Mucosa of gallbladder (tissue), 1 donor: ENCODE measurements around the gene IVD. TPM values are rescaled to one million over a fixed set of nuclear protein-coding genes. Genes with fewer than 3 reads are reported as not detected.

ENCODE experiments used
- DNase-seq: peaks from one replicate; pipeline ENCODE4 v3.0.0-alpha.2; 2020; ENCODE audit warnings: low spot score
- total RNA-seq: library from RNA; stranded (reverse); gene quantifications from one replicate; pipeline ENCODE4 v1.2.1, GENCODE V29; 2021
- donor health status: DM: no; HTN: no; CAD: no.

IVD gene
- total RNA-seq, 1 donor from 2014 or later = 123 TPM

- DNase-seq = no peak
These were observed 28.0 kb upstream of the IVD start for GRCh38 chr15:40377606-40378005.

DNA sequence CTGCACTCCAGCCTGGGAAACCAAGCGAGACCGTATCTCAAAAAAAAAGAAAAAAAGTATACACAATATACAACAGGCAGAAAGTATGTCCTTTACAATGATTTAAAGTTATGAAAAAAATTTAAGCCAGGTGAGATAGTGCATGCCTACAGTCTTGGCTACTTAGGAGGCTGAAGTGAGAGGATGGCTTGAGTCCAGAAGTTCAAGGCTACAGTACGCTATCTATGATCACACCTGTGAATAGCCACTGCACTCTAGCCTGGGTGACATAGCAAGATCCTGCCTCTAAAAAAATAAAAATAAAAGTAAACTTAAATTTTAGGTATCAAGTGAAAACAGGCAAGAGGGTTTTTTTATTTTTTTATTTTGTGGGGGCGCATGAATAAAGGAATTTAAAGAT, 26.2 kb upstream of the IVD start:
- no peak for DNase-seq

DNA sequence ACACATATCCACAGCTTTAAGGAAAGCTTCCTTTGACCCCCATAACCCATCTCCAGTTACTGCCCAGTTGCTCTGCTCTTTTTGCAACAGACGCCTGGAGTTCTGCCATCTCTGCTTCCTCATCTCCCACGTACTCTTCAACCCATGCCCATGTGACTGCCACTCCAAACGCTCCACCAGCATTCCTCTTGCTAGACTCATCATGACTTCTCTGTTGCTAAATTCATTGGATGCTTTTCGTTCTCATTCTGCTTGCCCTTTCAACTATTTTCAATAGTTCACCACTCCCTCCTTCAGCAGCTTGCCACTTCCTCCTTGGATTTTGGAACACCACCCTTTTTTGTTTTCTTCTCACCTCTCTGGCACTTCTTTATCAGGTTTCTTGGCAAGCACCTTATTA, 25.7 kb upstream of the IVD start:
- peak; percentile 78 for DNase-seq

DNA sequence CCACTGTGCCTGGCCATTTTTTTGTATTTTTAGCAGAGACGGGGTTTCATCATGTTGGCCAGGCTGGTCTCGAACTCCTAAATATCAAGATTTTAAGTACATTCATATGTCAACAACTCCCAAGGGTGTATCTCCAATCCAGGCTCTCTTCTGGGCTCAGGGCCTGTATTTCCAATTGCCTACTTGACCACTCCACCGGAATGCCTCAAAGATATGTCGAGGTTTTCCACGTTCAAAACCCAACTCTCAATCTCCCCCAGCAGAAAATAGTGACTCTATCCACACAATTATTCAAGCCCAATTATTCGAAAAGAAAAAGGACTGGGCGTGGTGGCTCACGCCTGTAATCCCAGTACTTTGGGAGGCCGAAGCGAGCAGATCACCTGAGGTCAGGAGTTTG, 25.0 kb upstream of the IVD start:
- DNase-seq = no peak

DNA sequence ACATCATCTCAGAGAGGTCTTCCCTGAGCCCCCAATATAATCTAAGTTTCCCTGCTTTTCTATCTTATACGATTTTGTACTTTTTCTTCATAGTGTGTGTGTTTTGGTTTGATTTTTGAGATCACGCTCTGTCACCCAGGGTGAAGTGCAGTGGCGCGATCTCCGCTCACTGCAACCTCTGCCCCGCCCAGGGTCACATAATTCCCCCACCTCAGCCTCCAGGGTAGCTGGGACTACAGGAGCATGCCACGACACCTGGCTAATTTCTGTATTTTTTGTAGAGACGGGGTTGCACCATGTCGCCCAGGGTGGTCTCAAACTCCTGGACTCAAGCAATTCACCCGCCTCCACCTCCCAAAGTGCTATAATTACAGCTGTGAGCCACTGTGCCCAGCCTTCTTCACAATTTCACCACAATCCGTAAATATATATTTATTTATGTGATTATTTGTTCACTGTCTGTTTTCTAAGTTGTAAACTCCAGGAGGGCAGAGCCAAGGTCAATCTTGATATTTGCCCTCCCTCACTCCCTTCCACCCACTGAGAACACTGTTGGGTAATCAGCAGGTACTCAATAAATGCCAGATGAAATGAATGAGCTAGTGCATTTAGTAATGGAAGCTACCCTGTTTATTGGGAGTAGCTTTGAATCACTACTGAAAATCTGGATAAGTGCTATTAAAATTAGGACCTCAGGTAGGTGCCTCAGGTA, 23.6 kb upstream of the IVD start:
- no peak for DNase-seq

DNA sequence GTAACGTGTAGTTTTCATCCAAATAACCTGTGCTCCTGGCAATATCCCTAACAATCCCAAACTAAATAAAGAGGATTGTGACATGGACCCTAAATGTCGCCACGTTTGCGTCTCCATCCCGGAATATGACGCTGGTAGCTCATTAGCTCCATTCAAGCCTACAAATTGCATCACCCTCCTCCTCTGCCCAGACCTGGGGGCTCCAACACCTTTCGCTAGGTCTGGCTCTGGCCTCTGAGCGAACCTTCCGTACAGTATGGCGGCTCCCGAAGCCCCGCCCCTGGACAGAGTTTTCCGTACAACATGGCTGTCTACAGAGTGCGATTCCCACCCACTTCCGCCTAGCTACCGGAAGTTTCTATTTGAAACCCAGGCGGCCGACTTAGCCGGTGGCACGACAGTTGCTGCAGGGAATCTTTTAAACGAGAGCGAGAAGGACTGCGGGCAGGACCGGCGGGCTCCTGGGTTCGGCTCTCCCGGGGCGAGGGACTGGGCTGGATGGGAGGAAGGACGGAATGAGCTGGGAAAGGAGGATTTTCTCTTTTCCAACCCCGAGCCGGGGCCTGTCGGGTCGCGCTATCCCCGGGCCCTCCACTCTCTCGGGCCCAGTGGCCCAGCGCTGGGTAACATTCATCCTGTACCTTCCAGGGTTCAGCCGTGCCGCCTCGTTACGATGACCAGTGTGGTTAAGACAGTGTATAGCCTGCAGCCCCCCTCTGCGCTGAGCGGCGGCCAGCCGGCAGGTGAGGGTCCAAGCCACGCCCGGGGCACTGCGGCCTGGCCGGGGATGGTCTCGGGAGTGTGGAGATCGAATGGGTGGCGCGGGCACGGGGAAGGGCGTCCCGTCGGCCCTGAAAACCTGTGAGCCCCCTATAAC, 22.8 kb upstream of the IVD start, which contains the start of gene KNSTRN:
TSS of gene KNSTRN (plus strand) at position 142 of the 877 bp plus-strand sequence. CDS start at position 257, 115 bp downstream.
- peak; percentile 93 for DNase-seq

DNA sequence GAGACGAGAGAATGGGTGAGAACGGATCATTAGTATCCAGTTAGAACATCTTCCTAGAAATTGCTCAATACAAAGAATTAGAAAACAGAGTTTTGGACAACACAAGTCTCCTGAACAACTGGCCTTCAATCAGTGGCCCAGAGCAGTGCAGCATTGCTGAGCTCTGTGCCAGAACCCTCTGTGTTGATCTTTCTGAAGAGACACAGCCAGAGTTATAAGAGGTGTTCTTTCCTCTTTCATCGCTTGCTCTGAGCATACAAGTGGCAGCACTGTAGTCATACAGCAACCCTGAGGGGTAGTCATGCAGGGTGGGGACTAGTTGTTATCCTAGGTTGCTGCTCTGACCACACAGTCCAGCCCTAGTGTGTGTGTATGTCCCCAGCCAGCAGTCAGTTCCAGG, 19.1 kb upstream of the IVD start:
- DNase-seq = no peak

- no peak for DNase-seq
These were observed 16.4 kb upstream of the IVD start for GRCh38 chr15:40388941-40389823.

- DNase-seq = no peak
These were observed 15.6 kb upstream of the IVD start for GRCh38 chr15:40389824-40390595.

DNA sequence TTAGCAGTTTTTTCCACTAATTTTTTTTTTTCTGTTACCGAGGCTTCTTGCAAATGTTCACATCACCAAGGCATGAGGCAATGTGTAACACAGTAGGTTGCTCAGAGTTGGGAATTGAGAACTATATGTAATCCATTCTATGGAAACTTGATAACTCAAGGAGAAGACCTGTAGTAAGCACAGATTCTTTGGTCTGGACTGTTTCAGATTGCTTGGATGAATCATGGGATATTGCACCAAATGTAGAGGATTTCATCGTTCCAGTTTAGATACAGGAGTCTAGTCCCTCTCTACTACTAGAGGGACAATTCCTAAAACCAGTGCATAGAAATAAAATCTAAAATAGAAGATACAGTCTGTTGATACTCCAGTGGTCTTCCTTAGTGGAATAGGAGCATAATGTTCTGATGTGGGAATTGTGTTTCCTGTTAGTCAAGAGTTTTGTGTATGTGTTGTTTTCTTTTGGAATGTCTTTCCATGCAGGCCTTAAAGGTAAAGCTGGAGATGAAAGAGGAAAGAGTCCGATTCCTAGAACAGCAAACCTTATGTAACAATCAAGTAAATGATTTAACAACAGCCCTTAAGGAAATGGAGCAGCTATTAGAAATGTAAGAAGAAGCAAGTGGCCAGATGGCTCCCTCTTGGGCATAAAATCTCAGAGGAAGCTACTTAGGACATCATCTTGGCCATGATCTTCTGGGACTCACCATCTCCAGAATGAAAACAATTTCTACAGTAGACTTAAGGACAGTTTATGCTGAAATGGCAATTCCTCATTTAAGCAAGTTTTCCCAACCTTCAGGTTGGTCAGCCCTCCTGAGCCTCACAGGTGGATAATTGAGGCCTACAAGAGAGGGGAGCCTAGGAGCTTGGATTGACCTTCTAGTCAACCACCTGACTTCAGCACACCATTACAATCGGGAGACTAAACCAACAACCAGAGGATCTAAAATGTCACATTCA, 12.3 kb upstream of the IVD start:
- DNase-seq = no peak

DNA sequence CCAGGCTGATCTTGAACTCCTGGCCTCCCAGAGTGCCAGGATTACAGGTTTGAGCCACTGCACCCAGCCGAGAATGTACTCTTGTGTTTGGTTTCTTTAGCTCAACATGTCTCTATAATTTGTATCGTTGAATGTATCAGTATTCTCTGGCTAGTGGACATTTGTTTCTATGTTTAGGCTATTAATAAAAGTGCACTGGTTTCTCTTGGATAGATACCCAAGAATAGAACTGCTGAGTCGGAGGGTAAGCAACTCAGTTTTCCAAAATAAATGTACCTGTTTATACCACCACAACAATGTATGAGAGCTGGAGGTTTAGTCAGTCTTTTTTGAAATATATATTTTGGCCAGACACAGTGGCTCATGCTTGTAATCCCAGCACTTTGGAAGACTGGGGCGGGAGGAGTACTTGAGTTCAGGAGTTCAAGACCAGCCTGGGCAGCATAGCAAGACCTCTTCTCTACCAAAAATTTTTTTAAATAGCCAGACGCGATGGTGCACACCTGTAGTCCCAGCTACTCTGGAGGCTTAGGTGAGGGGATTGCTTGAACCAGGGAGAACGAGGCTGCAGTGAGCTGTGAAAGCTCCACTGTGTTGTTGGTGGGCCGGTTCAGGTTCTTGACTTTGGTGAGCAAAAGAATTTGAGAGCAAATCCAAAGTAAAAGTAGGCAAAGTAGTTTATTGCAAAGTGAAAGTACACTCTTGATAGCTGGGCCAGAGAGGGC, 7.7 kb upstream of the IVD start:
- no peak for DNase-seq

- DNase-seq = peak; percentile 25
These were observed 7.2 kb upstream of the IVD start for GRCh38 chr15:40398413-40398873.

DNA sequence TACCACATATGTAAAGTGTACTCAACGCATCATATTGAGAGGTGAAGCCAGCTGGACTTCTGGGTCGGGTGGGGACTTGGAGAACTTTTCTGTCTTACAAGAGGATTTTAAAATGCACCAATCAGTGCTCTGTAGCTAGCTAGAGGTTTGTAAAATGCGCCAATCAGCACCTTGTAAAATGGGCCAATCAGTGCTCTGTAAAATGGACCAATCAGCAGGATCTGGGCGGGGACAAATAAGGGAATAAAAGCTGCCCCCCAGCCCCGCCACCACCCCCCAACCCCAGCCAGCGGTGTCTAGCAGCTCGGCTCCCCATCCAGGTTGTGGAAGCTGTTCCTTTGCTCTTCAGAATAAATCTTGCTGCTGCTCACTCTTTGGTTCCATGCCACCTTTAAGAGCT, 6.2 kb upstream of the IVD start:
- no peak for DNase-seq

- DNase-seq = no peak
These were observed 1.9 kb downstream of the IVD start for GRCh38 chr15:40407330-40407990.

GRCh38 chr15:40409366-40409765, 3.8 kb downstream of the IVD start:
- DNase-seq = no peak

- no peak for DNase-seq
These were observed 4.9 kb downstream of the IVD start for GRCh38 chr15:40410476-40410875.

GRCh38 chr15:40412095-40412759, 6.6 kb downstream of the IVD start:
- DNase-seq = peak; percentile 83

DNA sequence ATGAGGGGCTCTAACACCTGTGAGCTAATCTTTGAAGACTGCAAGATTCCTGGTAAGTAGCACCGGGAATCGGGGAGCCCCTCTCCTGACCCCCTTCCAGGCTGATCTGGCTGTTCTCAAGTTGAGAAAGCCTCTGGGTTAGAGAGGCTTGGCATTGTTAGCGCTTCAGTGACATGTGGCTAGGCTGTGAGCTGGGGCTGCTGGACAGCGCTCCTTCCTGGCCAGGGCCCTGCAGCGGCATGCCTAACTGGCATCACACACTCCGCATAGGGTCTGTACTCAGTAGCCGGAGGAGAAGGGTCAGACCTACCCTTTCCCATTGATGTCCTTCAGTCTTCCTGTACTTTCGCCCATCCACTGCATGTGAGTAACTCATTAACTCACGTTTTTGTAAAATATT, 7.4 kb downstream of the IVD start:
- DNase-seq = no peak
